ENCODE measurements around the gene MVB12B. TPM values are rescaled to one million over a fixed set of nuclear protein-coding genes. Genes with fewer than 3 reads are reported as not detected.

MVB12B gene
- total and polyA plus RNA-seq, 2 of the 13 experiments (the other 11 are each of a cell fraction or from before 2014, with no cell fraction given): 12.1 to 30.1 TPM

GRCh38 chr9:126457890-126458289 is 131.3 kb downstream of the MVB12B start:
- in situ Hi-C loops (cut with HindIII; ENCODE audit: extremely low pct_ligation_motif_present, low pct_unique_long_range_greater_than_20kb): no loop called here
- intact Hi-C loops (cut with micrococcal nuclease; ENCODE audit: unreplicated experiment): no loop called here
- no TSS peak for BruUV-seq (replicated peaks)

GRCh38 chr9:126459126-126459525 is 132.5 kb downstream of the MVB12B start:
- Histone ChIP-seq H3K4me3 (replicated peaks in 1 of 3; ENCODE audit: insufficient read depth in 1 of 3, low read depth in 2 of 3, low read length in 3 of 3) (no peak overlapping the region), H3K9ac (ENCODE audit: insufficient read depth, low read depth, low read length) (no peak overlapping the region), H3K36me3 (replicated peaks in 1 of 2; ENCODE audit: control insufficient read depth in 1 of 2, insufficient read depth in 2 of 2, low read length in 2 of 2) (peaks cover 3 to 6% of the 10 kb centered on the region in 2 experiments; a peak in 4 of 5 replicates), H3K79me2 (ENCODE audit: insufficient read depth, low read length) (no peaks in the 10 kb centered on the region), H2AFZ (ENCODE audit: low read length) (no peak overlapping the region), H3K27me3 (ENCODE audit: control insufficient read depth in 1 of 2, insufficient read depth in 2 of 2, low read length in 2 of 2) (no peaks in the 10 kb centered on the region), H3K4me1 (ENCODE audit: insufficient read depth, low read length) (no peaks in the 10 kb centered on the region), H4K20me1 (ENCODE audit: insufficient read depth, low read length) (no peaks in the 10 kb centered on the region), H3K9me3 (ENCODE audit: low read length) (no peaks in the 10 kb centered on the region), H3K4me2 (ENCODE audit: low read depth, low read length) (no peak overlapping the region), H3K27ac (ENCODE audit: extremely low read length, insufficient read depth, low read length) (no peak overlapping the region)
- intact Hi-C loops (cut with micrococcal nuclease; ENCODE audit: unreplicated experiment): no loop called here
- in situ Hi-C loops (cut with HindIII; ENCODE audit: extremely low pct_ligation_motif_present, low pct_unique_long_range_greater_than_20kb): no loop called here
- 100% methylated on average over 1 of the region's 7 CpGs for WGBS (ENCODE audit: low lambda C conversion rate)
- ChIA-PET POLR2A (no interaction called here), CTCF (ENCODE audit: low intra/inter-chr PET ratio, low total read pairs) (no interaction called here)
- no peak for FAIRE-seq
- no TSS peak for BruUV-seq (replicated peaks)
- DNase-seq (ENCODE audit: low spot score): no peak
- no peak for ATAC-seq
- TF ChIP-seq MAFK (conservative IDR thresholded peaks at IDR 0.05 in 1 of 2, IDR thresholded peaks at IDR 0.05 in 1 of 2; ENCODE audit: low read length in 2 of 2): no peak
- TF ChIP-seq MTA1 (CRISPR knock-in tag; IDR thresholded peaks at IDR 0.05; ENCODE audit: borderline replicate concordance): no peak
- no peak for TF ChIP-seq NAIF1 (CRISPR knock-in tag; IDR thresholded peaks at IDR 0.05; ENCODE audit: borderline replicate concordance)
- no peak for TF ChIP-seq ZNF713 (CRISPR knock-in tag; IDR thresholded peaks at IDR 0.05)

More at GRCh38 chr9:126457890-126458289, 131.3 kb downstream of the MVB12B start:
- 88% methylated on average over 9 of the region's 9 CpGs for WGBS (ENCODE audit: low lambda C conversion rate)
- Histone ChIP-seq H3K4me1 (ENCODE audit: insufficient read depth, low read length) (no peaks in the 10 kb centered on the region), H2AFZ (ENCODE audit: low read length) (no peak overlapping the region), H3K4me3 (replicated peaks in 1 of 3; ENCODE audit: insufficient read depth in 1 of 3, low read depth in 2 of 3, low read length in 3 of 3) (no peak overlapping the region), H3K9me3 (ENCODE audit: low read length) (no peaks in the 10 kb centered on the region), H3K36me3 (replicated peaks in 1 of 2; ENCODE audit: control insufficient read depth in 1 of 2, insufficient read depth in 2 of 2, low read length in 2 of 2) (peaks cover 6 to 7% of the 10 kb centered on the region in 2 experiments; a peak in 4 of 5 replicates), H3K79me2 (ENCODE audit: insufficient read depth, low read length) (no peaks in the 10 kb centered on the region), H3K4me2 (ENCODE audit: low read depth, low read length) (no peak overlapping the region), H3K27me3 (ENCODE audit: control insufficient read depth in 1 of 2, insufficient read depth in 2 of 2, low read length in 2 of 2) (no peaks in the 10 kb centered on the region), H4K20me1 (ENCODE audit: insufficient read depth, low read length) (no peaks in the 10 kb centered on the region), H3K27ac (ENCODE audit: extremely low read length, insufficient read depth, low read length) (no peak overlapping the region), H3K9ac (ENCODE audit: insufficient read depth, low read depth, low read length) (no peak overlapping the region)
- no peak for TF ChIP-seq TOE1 (CRISPR knock-in tag; IDR thresholded peaks at IDR 0.05)
- TF ChIP-seq ZNF546 (CRISPR knock-in tag; conservative IDR thresholded peaks at IDR 0.05): no peak
- no peak for TF ChIP-seq TAF1 (CRISPR knock-in tag; IDR thresholded peaks at IDR 0.05)
- no peak for TF ChIP-seq ZSCAN20 (CRISPR knock-in tag; IDR thresholded peaks at IDR 0.05; ENCODE audit: borderline replicate concordance)
- no peak for TF ChIP-seq HNRNPUL1 (IDR thresholded peaks at IDR 0.05; ENCODE audit: low read depth, low read length)
- TF ChIP-seq ZBTB1 (CRISPR knock-in tag; IDR thresholded peaks at IDR 0.05; ENCODE audit: borderline replicate concordance): no peak
- no peak for TF ChIP-seq NPAS2 (CRISPR knock-in tag; IDR thresholded peaks at IDR 0.05; ENCODE audit: borderline replicate concordance)
- no peak for TF ChIP-seq ZNF207 (IDR thresholded peaks at IDR 0.05; ENCODE audit: borderline replicate concordance)
- no peak for TF ChIP-seq PHB2 (IDR thresholded peaks at IDR 0.05; ENCODE audit: partially characterized antibody)
- TF ChIP-seq, protein P1, sequence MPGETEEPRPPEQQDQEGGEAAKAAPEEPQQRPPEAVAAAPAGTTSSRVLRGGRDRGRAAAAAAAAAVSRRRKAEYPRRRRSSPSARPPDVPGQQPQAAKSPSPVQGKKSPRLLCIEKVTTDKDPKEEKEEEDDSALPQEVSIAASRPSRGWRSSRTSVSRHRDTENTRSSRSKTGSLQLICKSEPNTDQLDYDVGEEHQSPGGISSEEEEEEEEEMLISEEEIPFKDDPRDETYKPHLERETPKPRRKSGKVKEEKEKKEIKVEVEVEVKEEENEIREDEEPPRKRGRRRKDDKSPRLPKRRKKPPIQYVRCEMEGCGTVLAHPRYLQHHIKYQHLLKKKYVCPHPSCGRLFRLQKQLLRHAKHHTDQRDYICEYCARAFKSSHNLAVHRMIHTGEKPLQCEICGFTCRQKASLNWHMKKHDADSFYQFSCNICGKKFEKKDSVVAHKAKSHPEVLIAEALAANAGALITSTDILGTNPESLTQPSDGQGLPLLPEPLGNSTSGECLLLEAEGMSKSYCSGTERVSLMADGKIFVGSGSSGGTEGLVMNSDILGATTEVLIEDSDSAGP (CRISPR knock-in tag; IDR thresholded peaks at IDR 0.05; ENCODE audit: borderline replicate concordance): no peak
- no peak for TF ChIP-seq AGO2 (optimal IDR thresholded peaks at IDR 0.05; ENCODE audit: low read depth, low read length)
- TF ChIP-seq MED1 (CRISPR knock-in tag; IDR thresholded peaks at IDR 0.05): no peak
- no peak for TF ChIP-seq ZNF432 (CRISPR knock-in tag; IDR thresholded peaks at IDR 0.05; ENCODE audit: borderline replicate concordance)
- TF ChIP-seq ZFP36 (IDR thresholded peaks at IDR 0.05; ENCODE audit: borderline replicate concordance, low read depth, low read length, partially characterized antibody): no peak
- POLR2A ChIA-PET: no interaction called here
- DNase-seq (ENCODE audit: low spot score) (no peak), ATAC-seq (no peak), FAIRE-seq (no peak)
- CTCF ChIA-PET (ENCODE audit: low intra/inter-chr PET ratio, low total read pairs): no interaction called here
